ENCODE measurements around the gene USP10.

DNA sequence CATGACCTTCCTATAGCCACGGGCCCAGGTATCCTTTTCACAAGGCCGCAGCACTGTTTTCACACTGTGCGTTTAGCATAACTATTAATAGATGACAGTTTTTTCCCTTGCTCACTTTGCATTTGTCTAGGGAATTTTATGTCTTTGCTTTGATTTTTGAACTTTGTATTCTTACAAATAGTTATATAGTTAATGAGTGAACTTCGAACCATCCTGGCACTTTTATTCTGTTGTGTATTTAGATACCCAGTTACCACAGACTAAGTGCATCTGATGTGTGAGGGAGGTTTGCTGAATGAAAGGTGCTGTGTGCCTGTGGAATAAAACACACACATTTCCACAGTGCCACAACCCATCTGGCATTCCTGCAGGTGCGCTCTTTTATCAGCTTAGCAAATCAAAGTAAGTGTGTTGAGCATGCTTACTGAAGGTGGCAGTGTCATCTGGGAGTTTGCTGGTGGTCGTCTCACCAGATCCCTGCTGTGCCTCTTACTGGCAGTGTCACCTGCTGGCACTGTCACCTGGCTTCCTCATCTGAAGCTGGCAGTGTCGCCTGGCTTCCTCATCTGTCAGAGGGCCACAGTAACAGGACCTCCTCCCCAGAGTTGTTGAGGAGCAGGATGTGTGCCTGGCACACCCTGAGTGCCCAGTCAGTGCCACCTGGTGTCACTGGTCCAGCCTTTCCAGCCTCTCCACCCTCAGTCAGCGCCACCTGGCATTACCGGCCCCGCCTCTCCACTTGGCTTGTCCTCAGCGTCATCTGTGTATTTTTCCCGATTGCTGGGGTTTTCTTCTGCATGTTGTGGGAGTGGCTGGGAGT is 37.6 kb downstream of the USP10 start:
- TF ChIP-seq, protein P1, sequence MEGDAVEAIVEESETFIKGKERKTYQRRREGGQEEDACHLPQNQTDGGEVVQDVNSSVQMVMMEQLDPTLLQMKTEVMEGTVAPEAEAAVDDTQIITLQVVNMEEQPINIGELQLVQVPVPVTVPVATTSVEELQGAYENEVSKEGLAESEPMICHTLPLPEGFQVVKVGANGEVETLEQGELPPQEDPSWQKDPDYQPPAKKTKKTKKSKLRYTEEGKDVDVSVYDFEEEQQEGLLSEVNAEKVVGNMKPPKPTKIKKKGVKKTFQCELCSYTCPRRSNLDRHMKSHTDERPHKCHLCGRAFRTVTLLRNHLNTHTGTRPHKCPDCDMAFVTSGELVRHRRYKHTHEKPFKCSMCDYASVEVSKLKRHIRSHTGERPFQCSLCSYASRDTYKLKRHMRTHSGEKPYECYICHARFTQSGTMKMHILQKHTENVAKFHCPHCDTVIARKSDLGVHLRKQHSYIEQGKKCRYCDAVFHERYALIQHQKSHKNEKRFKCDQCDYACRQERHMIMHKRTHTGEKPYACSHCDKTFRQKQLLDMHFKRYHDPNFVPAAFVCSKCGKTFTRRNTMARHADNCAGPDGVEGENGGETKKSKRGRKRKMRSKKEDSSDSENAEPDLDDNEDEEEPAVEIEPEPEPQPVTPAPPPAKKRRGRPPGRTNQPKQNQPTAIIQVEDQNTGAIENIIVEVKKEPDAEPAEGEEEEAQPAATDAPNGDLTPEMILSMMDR (IDR thresholded peaks at IDR 0.05), result no peak
- TF ChIP-seq POLR2A (IDR thresholded peaks at IDR 0.05), result no peak
